Measurements from ENCODE around the gene HNRNPM.

The HNRNPM gene

DNA sequence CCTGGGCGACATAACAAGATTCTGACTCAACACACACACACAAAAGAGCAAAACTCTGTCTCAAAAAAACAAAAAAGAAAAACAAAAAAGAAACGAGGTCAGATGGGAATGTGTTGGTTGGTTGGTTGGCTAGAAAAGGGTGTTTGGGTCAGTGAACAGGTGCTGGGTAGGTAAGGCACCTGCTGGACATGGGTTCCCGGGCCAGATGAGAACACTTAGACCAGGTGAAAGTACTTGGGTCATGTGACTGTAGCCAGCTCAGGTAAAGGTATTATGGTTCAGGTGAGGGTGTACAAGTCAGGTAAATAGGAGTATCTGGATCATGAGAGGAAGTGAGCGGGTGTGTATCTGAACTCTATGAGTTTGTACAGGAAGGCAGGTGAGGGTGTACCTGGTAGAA lies 83.7 kb downstream of the HNRNPM start:
- H3K4me3 ChIP-seq (ENCODE audit: low read depth, low read length) = no peak overlapping the region
- no peak for DNase-seq (ENCODE audit: low read depth)
- TF ChIP-seq, protein P1, sequence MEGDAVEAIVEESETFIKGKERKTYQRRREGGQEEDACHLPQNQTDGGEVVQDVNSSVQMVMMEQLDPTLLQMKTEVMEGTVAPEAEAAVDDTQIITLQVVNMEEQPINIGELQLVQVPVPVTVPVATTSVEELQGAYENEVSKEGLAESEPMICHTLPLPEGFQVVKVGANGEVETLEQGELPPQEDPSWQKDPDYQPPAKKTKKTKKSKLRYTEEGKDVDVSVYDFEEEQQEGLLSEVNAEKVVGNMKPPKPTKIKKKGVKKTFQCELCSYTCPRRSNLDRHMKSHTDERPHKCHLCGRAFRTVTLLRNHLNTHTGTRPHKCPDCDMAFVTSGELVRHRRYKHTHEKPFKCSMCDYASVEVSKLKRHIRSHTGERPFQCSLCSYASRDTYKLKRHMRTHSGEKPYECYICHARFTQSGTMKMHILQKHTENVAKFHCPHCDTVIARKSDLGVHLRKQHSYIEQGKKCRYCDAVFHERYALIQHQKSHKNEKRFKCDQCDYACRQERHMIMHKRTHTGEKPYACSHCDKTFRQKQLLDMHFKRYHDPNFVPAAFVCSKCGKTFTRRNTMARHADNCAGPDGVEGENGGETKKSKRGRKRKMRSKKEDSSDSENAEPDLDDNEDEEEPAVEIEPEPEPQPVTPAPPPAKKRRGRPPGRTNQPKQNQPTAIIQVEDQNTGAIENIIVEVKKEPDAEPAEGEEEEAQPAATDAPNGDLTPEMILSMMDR (IDR thresholded peaks at IDR 0.05; ENCODE audit: low read depth, low read length, missing control alignments) = no peak

DNA sequence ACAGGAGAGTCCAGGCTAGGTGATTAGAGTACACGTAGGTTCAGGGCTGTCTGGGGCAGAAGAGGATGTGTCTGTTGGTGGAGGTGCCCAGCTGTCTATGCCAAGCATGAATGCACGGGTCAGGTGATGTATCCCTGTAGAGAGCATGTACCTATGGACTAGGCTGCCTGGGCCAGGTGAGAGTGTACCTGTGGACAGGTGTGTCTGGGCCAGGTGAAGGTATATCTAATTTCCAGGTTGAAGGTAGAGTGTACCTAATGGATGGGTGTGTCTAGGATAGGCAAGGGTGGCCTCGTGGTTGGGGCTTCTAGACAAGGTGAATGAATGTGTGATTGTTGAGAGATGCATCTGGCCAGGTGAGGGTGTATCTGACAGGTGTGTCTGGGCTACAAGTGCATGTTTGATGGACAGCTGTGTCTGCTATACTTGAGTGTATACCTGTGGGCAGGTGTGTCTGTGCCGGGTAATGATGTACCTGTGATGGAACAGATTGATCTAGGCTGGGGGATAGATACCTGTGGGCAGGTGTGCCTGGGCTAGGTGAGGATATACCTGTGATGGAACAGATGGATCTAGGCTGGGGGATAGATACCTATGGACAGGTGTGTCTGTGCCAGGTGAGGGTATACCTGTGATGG lies 84.7 kb downstream of the HNRNPM start:
- TF ChIP-seq, protein P1 (IDR thresholded peaks at IDR 0.05; ENCODE audit: low read depth, low read length, missing control alignments) = no peak
- no peak overlapping the region for H3K4me3 ChIP-seq (ENCODE audit: low read depth, low read length)
- no peak for DNase-seq (ENCODE audit: low read depth)

DNA sequence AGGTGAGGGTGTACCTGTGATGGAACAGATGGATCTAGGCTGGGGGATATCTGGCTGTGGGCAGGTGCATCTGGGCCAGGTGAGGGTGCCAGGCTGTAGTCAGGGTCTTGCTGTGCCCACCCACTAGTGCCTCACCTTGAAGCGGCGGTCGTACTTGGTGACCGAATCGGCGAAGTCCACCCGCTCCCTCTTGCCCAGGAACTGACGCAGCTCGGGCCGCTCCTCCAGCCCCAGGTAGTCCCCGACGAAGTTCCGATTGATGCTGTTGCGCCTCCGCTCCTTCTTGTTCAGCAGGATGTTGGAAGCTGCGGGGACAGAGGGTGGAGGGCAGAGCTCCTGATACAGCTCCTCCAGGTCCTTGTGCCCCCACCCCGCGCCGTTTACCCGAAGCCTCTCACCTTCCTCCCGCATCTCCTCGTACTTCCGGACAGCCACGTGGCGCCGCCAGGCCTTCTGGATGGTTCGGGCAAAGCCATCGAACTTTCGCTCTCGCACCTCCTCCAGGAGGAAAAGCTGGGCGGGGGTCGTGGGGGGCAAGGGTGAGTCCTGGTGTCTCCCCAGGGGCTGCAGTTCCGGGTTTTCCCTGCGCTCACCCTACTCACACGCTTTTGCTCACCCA lies 85.4 kb downstream of the HNRNPM start:
- no peak overlapping the region for H3K4me3 ChIP-seq (ENCODE audit: low read depth, low read length)
- DNase-seq (ENCODE audit: low read depth) = no peak
- TF ChIP-seq, protein P1 (IDR thresholded peaks at IDR 0.05; ENCODE audit: low read depth, low read length, missing control alignments) = no peak

DNA sequence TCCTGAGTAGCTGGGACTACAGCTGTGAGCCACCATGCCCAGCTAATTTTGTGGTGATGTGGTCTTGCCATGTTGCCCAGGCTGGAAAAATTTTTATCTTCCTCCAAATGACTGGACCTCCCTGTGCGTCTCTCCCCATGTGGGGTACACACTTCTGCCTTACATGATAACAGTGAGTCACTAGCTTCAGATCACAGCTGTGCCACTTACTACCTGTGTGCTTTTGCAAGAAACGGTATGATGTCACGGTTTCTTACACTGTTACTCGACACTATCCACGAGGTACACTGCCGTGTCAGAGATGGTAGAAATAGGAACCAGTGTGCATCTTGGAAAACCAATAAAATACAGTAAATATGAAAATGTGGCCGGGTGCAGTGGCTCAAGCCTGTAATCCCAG lies 86.7 kb downstream of the HNRNPM start:
- TF ChIP-seq, protein P1 (IDR thresholded peaks at IDR 0.05; ENCODE audit: low read depth, low read length, missing control alignments) = no peak
- no peak for DNase-seq (ENCODE audit: low read depth)
- H3K4me3 ChIP-seq (ENCODE audit: low read depth, low read length) = no peak overlapping the region

DNA sequence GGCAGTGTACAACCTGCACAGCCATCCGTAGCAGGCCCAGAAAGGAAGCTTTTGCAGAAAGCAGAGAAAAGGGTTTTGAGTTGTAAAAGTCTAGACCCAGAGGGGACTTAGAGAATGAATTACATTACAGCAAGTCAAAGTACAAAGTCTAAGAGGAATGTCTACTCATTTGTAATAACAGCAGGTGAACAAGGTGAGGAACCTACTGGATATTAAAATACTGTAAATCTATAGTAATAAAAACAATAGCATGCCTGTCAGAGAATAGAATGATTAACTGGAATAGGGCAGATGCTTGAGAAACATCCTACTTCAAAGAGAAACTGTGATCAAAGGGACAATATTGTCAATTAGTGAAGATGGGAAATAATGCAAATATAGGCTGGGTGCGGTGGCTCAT lies 87.5 kb downstream of the HNRNPM start:
- no peak overlapping the region for H3K4me3 ChIP-seq (ENCODE audit: low read depth, low read length)
- TF ChIP-seq, protein P1 (IDR thresholded peaks at IDR 0.05; ENCODE audit: low read depth, low read length, missing control alignments) = no peak
- no peak for DNase-seq (ENCODE audit: low read depth)

DNA sequence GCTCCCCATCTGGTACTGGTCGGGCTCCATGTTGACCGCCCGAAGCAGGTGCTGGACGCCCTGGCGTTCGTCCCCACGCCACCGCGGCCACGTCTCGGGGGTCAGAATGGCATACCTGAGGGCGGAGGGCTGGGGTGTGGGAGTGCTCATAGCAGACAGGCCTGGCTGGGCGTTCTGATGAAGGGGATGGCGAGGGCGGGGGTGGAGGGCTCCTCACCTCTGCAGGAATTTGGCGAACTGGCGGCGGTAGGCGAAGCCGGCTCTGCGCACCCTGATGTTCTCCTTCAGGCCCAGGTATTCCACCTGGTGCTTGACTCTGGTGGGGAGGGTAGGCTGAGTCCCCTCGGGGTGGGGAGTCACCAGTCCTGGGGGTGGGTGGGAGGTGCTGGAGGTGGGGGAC lies 91.5 kb downstream of the HNRNPM start:
- DNase-seq (ENCODE audit: low read depth) = no peak
- TF ChIP-seq, protein P1 (IDR thresholded peaks at IDR 0.05; ENCODE audit: low read depth, low read length, missing control alignments) = no peak

DNA sequence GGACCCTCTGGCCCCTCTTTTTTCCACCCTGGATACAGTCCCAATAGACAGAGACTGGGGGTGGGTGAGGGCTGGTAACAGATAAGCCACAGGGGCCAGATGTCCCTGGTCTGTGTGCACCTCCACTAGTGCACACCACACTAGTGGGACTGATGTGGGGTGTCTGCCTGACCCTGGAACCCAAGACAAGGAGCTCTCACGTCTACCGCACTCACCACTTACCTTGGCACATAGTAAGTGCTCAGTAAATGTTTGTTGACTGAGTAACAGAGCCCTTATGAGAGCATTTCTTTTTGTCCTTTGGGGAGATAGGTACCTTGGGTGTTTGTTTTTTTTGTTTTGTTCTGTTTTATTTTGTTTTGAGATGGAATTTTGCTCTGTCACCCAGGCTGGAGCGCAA lies 92.3 kb downstream of the HNRNPM start:
- no peak for DNase-seq (ENCODE audit: low read depth)
- H3K4me3 ChIP-seq (ENCODE audit: low read depth, low read length) = no peak overlapping the region
- TF ChIP-seq, protein P1 (IDR thresholded peaks at IDR 0.05; ENCODE audit: low read depth, low read length, missing control alignments) = no peak

More for the DNA sequence above, 91.5 kb downstream of the HNRNPM start:
- no peak overlapping the region for H3K4me3 ChIP-seq (ENCODE audit: low read depth, low read length)
